Bronchial epithelial cell (primary cell): ENCODE data around the gene RNU6-8. TPM values are rescaled to one million over a fixed set of nuclear protein-coding genes. Genes with fewer than 3 reads are reported as not detected.

Experiments used
- DNase-seq: peaks from one replicate; pipeline ENCODE4 v3.0.0-alpha.2; 2010; ENCODE audit warnings: low read depth
- FAIRE-seq: peaks from 2 replicates; lab custom pipeline; 2011; peaks lifted over from hg19 to GRCh38; lab: Jason Lieb, UNC
- H3K27me3 ChIP-seq: 2 replicates; pipeline ENCODE4 v1.5.1; 2011; ENCODE audit warnings: low read length; ENCODE audit not compliant: control insufficient read depth, insufficient read depth
- H3K36me3 ChIP-seq: 2 replicates; pipeline ENCODE4 v1.5.1; 2011; ENCODE audit warnings: low read length; ENCODE audit not compliant: control insufficient read depth, insufficient read depth
- H3K4me3 ChIP-seq: 2 replicates; pipeline ENCODE4 v1.5.1; 2011; ENCODE audit warnings: mild to moderate bottlenecking, low read depth, low read length, control low read depth
- CTCF ChIP-seq: IDR thresholded peaks from 2 replicates; pipeline ENCODE4 v1.5.1; 2011; ENCODE audit warnings: mild to moderate bottlenecking, moderate library complexity, low read length, control low read depth, inconsistent platforms; ENCODE audit not compliant: insufficient read depth, severe bottlenecking
- total RNA-seq: library from RNA; depleted of rRNA; stranded (reverse); fragments of >200 nt; gene quantifications from 2 replicates; pipeline ENCODE4 v1.2.1, GENCODE V29; 2014

Gene RNU6-8
- total RNA-seq, 1 donor from 2014 or later = not detected

- DNase-seq (no peak), FAIRE-seq (no peak)
- Histone ChIP-seq H3K27me3 (no peaks in the 10 kb centered on the region), H3K4me3 (no peak overlapping the region), H3K36me3 (no peaks in the 10 kb centered on the region)
- TF ChIP-seq CTCF = no peak
Observed at GRCh38 chr14:32205554-32205953, 2.5 kb upstream of the RNU6-8 start.

DNA sequence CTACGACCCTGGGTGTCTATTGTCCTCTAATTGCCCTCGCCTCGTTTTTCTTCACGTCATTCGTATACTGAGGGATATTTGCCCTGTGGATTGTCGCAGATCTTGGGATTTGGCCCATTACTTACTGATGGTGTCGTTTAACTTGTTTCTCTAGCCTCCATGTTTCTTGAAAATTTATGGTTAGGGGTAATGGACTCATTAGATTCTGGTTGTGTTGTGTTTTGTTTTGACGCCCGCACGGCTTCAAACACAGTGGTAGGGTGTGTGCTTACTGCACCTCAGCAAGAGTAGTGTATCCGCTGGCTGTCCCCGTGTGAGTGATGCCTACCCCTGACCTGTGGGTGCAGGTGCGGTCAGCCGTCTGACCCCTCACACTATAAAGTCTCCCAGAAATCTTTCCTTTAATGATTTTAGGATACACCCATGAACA is 874 bp upstream of the RNU6-8 start:
- Histone ChIP-seq H3K4me3 (peak overlapping the region; percentile 73), H3K36me3 (no peaks in the 10 kb centered on the region), H3K27me3 (no peaks in the 10 kb centered on the region)
- DNase-seq (no peak), FAIRE-seq (no peak)
- no peak for TF ChIP-seq CTCF

DNA sequence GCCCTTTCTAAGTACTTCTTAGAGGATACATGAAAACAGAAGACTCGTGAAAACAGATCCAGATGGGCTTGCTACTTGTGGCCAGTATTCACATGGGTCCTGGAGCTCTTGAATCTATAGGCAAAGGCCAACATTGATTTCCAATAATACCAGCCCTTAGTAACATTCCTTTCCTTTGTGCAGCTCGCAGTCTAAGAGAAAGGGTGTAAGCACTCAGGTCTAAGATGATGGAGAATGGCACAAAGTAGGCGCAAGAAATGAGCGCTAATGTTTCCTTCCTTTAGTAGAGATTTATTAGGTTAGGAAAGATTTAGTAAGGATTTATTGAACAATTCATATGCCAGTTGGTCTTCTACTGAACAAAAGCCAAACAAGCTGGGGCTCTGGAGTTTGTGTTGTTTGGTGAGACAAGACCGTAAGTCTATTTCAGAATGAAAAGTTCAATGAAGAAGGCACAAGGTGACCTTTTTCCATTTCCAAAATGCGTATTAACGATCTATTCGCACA is 525 bp downstream of the RNU6-8 start:
- H3K36me3 ChIP-seq = no peaks in the 10 kb centered on the region
- H3K27me3 ChIP-seq = no peaks in the 10 kb centered on the region
- TF ChIP-seq CTCF = no peak
- DNase-seq (no peak), FAIRE-seq (no peak)
- H3K4me3 ChIP-seq = peak overlapping the region; percentile 73

DNA sequence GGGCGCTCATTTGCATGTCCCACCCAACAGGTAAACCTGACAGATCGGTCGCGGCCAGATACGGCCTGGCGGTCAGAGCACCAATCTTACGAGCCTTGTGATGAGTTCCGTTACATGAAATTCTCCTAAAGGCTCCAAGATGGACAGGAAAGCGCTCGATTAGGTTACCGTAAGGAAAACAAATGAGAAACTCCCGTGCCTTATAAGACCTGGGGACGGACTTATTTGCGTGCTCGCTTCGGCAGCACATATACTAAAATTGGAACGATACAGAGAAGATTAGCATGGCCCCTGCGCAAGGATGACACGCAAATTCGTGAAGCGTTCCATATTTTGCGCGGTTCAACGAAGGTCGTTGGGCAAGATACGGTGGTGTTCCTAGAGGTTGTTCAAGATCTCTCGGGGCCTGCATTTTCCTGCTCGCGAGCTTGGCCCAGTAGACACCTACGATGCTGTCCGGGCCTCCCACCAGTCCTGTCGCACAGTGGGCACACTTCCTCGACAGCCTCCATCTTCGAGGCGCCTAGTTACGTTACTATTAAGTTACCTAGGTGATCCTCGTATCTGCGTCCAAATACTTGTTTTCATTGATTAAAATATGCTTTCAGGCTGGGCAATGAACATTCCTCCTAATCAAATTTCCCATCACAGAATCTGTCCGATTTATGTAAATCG is 1.1 kb downstream of the RNU6-8 start, which contains the start of gene RNU6-7:
RNU6-7 (plus strand) TSS at position 230 of the 675 bp plus-strand sequence.
- DNase-seq (peak; percentile 40), FAIRE-seq (no peak)
- peak within 1 kb of the TSS; percentile 73 for H3K4me3 ChIP-seq
- no peaks in the 10 kb centered on the region for H3K36me3 ChIP-seq
- no peak for TF ChIP-seq CTCF
- H3K27me3 ChIP-seq = no peaks in the 10 kb centered on the region

GRCh38 chr14:32201193-32201815 is 1.8 kb downstream of the RNU6-8 start:
- Histone ChIP-seq H3K4me3 (peak overlapping the region; percentile 73), H3K36me3 (no peaks in the 10 kb centered on the region), H3K27me3 (no peaks in the 10 kb centered on the region)
- no peak for TF ChIP-seq CTCF
- DNase-seq (peak; percentile 65), FAIRE-seq (no peak)
